ENCODE results near the gene PRKAB1.
"Not testable (repeated sequence)": the region's sequence is repeated elsewhere in the genome, so short reads cannot be mapped to it uniquely, and the experiment has no call there.

PRKAB1 gene

GRCh38 chr12:119667577-119668323, at the start of gene PRKAB1:
TSS of gene PRKAB1 (plus strand) at chr12:119668133. CDS start at chr12:119668245, 112 bp downstream.
- DNase-seq (ENCODE audit: low read depth, low spot score) = peak; percentile 93

- DNase-seq (ENCODE audit: low read depth, low spot score) = not testable (repeated sequence)
Measured at GRCh38 chr12:119618328-119618896, 49.5 kb upstream of the PRKAB1 start.

- no peak for DNase-seq (ENCODE audit: low read depth, low spot score)
Measured at GRCh38 chr12:119620490-119620889, 47.4 kb upstream of the PRKAB1 start.

GRCh38 chr12:119621878-119622277, 46.1 kb upstream of the PRKAB1 start:
- DNase-seq (ENCODE audit: low read depth, low spot score) = no peak

GRCh38 chr12:119624966-119625365, 43.0 kb upstream of the PRKAB1 start:
- no peak for DNase-seq (ENCODE audit: low read depth, low spot score)

GRCh38 chr12:119627019-119627643, 40.8 kb upstream of the PRKAB1 start:
- DNase-seq (ENCODE audit: low read depth, low spot score) = no peak

- DNase-seq (ENCODE audit: low read depth, low spot score) = no peak
Measured at GRCh38 chr12:119627686-119628085, 40.2 kb upstream of the PRKAB1 start.

GRCh38 chr12:119630223-119630780, 37.6 kb upstream of the PRKAB1 start:
- DNase-seq (ENCODE audit: low read depth, low spot score) = no peak

- no peak for DNase-seq (ENCODE audit: low read depth, low spot score)
Measured at GRCh38 chr12:119630962-119631550, 36.9 kb upstream of the PRKAB1 start.

GRCh38 chr12:119631930-119632678, 35.8 kb upstream of the PRKAB1 start:
- DNase-seq (ENCODE audit: low read depth, low spot score) = no peak

GRCh38 chr12:119634743-119635142, 33.2 kb upstream of the PRKAB1 start:
- DNase-seq (ENCODE audit: low read depth, low spot score) = no peak

GRCh38 chr12:119642986-119643385, 24.9 kb upstream of the PRKAB1 start:
- DNase-seq (ENCODE audit: low read depth, low spot score) = no peak

GRCh38 chr12:119644930-119645329, 23.0 kb upstream of the PRKAB1 start:
- no peak for DNase-seq (ENCODE audit: low read depth, low spot score)

GRCh38 chr12:119645535-119646059, 22.3 kb upstream of the PRKAB1 start:
- DNase-seq (ENCODE audit: low read depth, low spot score) = no peak

- no peak for DNase-seq (ENCODE audit: low read depth, low spot score)
Measured at GRCh38 chr12:119649202-119649808, 18.6 kb upstream of the PRKAB1 start.

- DNase-seq (ENCODE audit: low read depth, low spot score) = no peak
Measured at GRCh38 chr12:119652665-119653064, 15.3 kb upstream of the PRKAB1 start.

GRCh38 chr12:119657001-119657400, 10.9 kb upstream of the PRKAB1 start:
- DNase-seq (ENCODE audit: low read depth, low spot score) = not testable (repeated sequence)

GRCh38 chr12:119658166-119658565, 9.8 kb upstream of the PRKAB1 start:
- DNase-seq (ENCODE audit: low read depth, low spot score) = not testable (repeated sequence)

GRCh38 chr12:119659289-119659897, 8.5 kb upstream of the PRKAB1 start:
- no peak for DNase-seq (ENCODE audit: low read depth, low spot score)

- DNase-seq (ENCODE audit: low read depth, low spot score) = no peak
Measured at GRCh38 chr12:119660076-119660475, 7.9 kb upstream of the PRKAB1 start.
